ENCODE data around the gene EED.
A peak's percentile ranks its signal among the peaks of the same experiment; 100 is the strongest.

EED gene, protein sequence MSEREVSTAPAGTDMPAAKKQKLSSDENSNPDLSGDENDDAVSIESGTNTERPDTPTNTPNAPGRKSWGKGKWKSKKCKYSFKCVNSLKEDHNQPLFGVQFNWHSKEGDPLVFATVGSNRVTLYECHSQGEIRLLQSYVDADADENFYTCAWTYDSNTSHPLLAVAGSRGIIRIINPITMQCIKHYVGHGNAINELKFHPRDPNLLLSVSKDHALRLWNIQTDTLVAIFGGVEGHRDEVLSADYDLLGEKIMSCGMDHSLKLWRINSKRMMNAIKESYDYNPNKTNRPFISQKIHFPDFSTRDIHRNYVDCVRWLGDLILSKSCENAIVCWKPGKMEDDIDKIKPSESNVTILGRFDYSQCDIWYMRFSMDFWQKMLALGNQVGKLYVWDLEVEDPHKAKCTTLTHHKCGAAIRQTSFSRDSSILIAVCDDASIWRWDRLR

DNA sequence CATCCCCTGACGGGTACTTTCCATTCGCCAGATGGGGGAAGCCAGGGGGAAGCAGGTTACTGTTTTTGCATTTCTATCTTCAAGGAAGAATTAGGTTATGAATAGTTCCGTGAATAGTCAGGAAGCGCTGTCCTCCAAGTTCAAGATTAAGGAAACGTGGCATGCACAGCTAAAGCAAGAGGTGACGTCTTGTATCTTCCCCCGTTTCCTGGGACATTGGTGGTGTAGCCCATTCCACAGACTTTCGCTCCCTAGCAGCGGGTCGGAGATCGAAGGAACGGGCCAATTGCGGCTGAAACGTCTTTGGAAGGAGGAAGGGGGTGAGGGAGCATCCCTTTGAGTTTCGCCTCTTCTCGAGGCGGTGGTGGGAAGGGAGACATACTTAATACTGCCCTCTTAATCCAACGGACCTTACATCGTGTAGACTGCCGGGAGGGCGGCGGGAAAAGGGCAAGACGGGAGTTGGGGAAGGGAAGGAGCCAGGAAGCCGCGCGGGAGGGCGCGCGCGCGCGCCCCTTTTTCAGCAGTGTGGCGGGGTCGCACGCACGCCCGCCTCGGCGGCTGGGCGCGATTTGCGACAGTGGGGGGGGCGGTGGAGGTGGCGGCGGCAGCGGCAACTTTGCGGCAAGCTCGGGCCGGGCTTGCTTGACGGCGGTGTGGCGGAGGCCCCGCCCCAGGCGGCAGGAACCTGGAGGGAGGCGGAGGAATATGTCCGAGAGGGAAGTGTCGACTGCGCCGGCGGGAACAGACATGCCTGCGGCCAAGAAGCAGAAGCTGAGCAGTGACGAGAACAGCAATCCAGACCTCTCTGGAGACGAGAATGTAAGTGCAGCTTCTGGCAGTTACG is at the start of gene EED:
TSS of gene EED (plus strand) at position 232 of the 847 bp plus-strand sequence. CDS start at position 709, 477 bp downstream.
- peaks cover 24% of the 10 kb centered on the region for H3K4me1 Mint-ChIP-seq
- H3K27ac Mint-ChIP-seq: no peak within 1 kb of the TSS
- no peaks in the 10 kb centered on the region for H3K27me3 Mint-ChIP-seq
- peak; percentile 96 for DNase-seq
- no peaks in the 10 kb centered on the region for H3K9me3 Mint-ChIP-seq
- CTCF ChIA-PET: interaction anchor here (1.5 kb wide), 1 partner anchor 51 kb away, joined by 5 read pairs; no protein-coding TSS in a partner anchor
- peaks cover 7% of the 10 kb centered on the region for H3K36me3 Mint-ChIP-seq
- H3K4me3 Mint-ChIP-seq: no peak within 1 kb of the TSS

DNA sequence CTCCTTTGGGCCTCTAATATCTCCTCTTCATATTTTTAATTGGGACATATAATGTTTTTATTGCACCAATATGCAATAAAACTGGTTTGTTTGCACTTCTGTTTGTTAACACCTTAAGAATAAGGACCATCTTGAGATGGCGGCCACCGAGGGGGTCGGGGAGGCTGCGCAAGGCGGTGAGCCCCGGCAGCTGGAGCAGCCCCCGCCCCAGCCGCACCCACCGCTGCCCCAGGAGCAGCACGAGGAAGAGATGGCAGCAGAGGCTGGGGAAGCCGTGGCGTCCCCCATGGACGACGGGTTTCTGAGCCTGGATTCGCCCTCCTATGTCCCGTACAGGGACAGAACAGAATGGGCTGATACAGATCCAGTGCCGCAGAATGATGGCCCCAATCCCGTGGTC is 49.6 kb upstream of the EED start:
- Mint-ChIP-seq H3K27ac (no peak overlapping the region), H3K9me3 (peaks cover 1% of the 10 kb centered on the region), H3K4me3 (no peak overlapping the region), H3K27me3 (peaks cover 5% of the 10 kb centered on the region), H3K36me3 (peaks cover 6% of the 10 kb centered on the region), H3K4me1 (peaks cover 25% of the 10 kb centered on the region)
- DNase-seq: no peak
- CTCF ChIA-PET: interaction anchor here (0.6 to 3.3 kb wide), 9 partner anchors 9 to 340 kb away, joined by 3 to 67 read pairs (median 9); partner anchors contain the start of genes CCDC83 and PICALM

DNA sequence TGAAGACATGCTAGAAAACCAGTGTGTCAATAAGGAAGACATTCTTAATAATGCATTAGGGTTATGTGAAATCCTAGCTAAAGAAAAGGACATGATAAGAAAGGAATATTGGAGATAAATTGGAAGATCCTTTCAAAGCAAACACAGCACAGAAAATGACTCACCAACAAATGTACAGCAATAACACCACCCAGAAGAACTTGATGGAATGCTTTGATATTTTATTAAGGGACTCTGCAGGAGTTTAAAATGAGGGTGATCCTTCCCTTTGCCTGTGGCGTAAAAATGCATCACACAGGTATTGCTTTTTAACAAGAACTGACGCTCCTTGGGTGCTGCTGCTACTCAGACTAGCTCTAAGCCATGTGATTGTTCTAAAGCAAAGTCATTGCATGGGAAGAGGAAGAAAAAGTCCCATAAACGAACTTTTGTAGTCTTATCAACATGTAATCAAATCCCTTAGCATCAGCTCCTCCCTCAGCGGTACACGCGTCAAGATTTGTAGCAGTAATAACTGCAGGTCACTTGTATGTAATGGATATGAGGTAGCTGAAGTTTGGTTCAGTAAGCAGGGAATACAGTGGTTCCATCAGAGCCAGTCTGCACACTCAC is 48.4 kb upstream of the EED start:
- CTCF ChIA-PET: interaction anchor here (0.5 to 2.3 kb wide), 8 partner anchors 13 to 570 kb away, joined by 3 to 16 read pairs (median 4); no protein-coding TSS in a partner anchor
- peaks cover 5% of the 10 kb centered on the region for H3K27me3 Mint-ChIP-seq
- no peak for DNase-seq
- peaks cover 6% of the 10 kb centered on the region for H3K36me3 Mint-ChIP-seq
- no peak overlapping the region for H3K4me3 Mint-ChIP-seq
- H3K4me1 Mint-ChIP-seq: peaks cover 25% of the 10 kb centered on the region
- no peak overlapping the region for H3K27ac Mint-ChIP-seq
- H3K9me3 Mint-ChIP-seq: peaks cover 1% of the 10 kb centered on the region

DNA sequence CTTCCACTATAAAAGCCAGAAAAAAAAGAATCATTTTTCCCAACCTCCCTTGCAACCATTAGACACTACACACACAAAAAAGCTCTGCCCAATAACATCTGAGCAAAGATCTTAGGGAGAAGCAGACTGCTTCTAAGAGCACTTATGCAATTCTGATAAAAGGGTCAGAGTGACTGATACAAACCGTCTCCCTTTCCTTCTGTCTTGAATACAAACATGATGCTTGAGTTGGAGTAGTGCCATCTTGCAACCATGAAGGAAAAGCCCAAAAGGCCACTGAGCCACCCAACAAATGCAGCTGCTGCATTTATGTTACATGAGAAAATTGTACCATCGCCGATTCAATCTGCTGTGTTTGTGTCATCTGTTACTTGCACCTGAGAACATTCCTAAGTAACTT is 47.6 kb upstream of the EED start:
- Mint-ChIP-seq H3K27ac (no peak overlapping the region), H3K36me3 (peaks cover 6% of the 10 kb centered on the region), H3K4me3 (no peak overlapping the region), H3K9me3 (peaks cover 1% of the 10 kb centered on the region), H3K27me3 (peaks cover 5% of the 10 kb centered on the region), H3K4me1 (peaks cover 22% of the 10 kb centered on the region)
- no peak for DNase-seq
- CTCF ChIA-PET: interaction anchor here (0.8 to 2.3 kb wide), 5 partner anchors 18 to 155 kb away, joined by 3 to 16 read pairs (median 4); no protein-coding TSS in a partner anchor

DNA sequence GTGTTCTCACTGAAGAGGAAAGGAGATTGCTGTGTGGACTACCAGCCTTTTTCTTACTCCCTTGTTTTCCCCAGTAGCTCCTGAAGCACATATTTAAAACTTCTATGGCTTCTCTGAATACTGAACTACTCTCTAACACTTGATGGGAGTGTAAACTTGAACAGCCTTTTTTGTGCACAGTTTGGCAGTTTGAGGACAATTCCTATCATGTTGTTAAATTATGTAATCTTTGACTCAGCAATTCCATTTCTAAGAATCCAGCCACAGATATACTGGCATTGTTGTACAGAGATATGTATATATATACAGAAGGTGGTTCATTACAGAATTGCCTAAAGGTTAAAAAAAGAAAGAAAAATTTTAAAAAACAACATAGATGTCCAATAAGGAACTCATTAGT is 47.1 kb upstream of the EED start:
- no peak for DNase-seq
- peaks cover 5% of the 10 kb centered on the region for H3K27me3 Mint-ChIP-seq
- H3K4me3 Mint-ChIP-seq: no peak overlapping the region
- H3K4me1 Mint-ChIP-seq: peaks cover 18% of the 10 kb centered on the region
- no peak overlapping the region for H3K27ac Mint-ChIP-seq
- peaks cover 1% of the 10 kb centered on the region for H3K9me3 Mint-ChIP-seq
- CTCF ChIA-PET: interaction anchor here (1.4 to 2.3 kb wide), 3 partner anchors 15 to 155 kb away, joined by 4 to 16 read pairs (median 5); no protein-coding TSS in a partner anchor
- H3K36me3 Mint-ChIP-seq: peaks cover 6% of the 10 kb centered on the region

DNA sequence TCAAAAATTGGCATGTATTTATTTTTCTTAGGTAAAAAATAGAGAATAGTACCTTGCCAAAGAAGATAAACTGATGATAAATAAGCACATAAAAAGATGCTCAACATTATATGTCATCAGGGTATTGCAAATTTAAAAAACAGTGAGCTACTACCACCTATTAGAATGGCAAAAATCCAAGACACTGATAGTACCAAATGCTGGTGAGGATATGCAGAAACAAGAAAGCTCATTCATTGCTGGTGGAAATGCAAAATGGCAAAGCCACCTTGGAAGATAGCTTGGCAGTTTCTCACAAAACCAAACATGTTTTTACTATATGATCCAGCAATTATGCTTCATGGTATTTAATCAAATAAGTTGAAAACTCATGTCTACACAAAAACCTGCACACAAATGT is 46.4 kb upstream of the EED start:
- no peak overlapping the region for H3K4me3 Mint-ChIP-seq
- CTCF ChIA-PET: interaction anchor here (0.6 to 1.4 kb wide), 3 partner anchors 14 to 188 kb away, joined by 3 to 5 read pairs (median 4); no protein-coding TSS in a partner anchor
- DNase-seq: no peak
- peaks cover 5% of the 10 kb centered on the region for H3K27me3 Mint-ChIP-seq
- peaks cover 1% of the 10 kb centered on the region for H3K36me3 Mint-ChIP-seq
- no peak overlapping the region for H3K27ac Mint-ChIP-seq
- peaks cover 1% of the 10 kb centered on the region for H3K9me3 Mint-ChIP-seq
- H3K4me1 Mint-ChIP-seq: peaks cover 11% of the 10 kb centered on the region

DNA sequence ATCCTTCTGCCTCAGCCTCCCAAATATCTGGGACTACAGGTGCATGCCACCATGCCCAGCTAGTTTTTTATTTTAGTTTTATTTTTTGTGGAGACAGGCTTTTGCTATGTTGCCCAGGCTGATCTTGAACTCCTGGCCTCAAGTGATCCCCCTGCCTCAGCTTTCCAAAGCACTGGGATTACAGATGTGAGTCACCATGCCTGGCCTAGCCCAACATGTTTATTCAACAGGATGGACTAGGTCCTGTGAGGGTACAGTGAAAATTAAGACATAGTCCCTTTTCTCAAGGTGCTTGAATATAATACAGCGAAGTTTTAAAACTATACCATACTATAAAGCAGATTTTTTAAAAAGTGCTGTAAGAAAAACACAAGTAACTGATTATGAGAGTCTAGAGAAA is 45.2 kb upstream of the EED start:
- no peaks in the 10 kb centered on the region for H3K27me3 Mint-ChIP-seq
- DNase-seq: no peak
- H3K9me3 Mint-ChIP-seq: no peaks in the 10 kb centered on the region
- no peaks in the 10 kb centered on the region for H3K36me3 Mint-ChIP-seq
- H3K27ac Mint-ChIP-seq: no peak overlapping the region
- CTCF ChIA-PET: no interaction called here
- no peak overlapping the region for H3K4me3 Mint-ChIP-seq
- H3K4me1 Mint-ChIP-seq: peaks cover 8% of the 10 kb centered on the region

DNA sequence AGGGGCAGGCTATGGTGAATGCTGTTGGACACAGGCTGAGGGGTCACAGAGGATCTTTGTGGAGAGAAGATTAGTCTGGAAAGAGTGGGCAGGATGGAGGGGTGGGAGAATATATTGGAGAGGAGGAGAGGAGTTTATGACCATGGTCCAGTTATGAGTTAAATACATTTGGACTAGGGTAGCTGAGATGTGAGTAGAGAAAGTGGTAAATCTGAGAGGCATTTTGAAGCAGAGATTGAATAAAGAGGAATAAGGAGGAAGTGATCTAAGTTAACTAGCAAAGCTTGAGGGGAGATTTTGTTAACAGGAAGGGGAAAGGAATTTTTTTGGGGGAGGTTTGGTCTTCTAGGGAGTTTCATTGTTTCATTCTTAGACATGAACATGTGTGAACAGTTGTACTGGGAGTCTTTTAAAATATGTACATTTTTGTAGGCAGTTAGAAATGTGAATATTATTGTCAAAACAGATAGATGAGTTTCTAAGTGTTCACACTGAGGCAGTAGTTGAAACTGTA is 43.1 kb upstream of the EED start:
- DNase-seq: no peak
- no peaks in the 10 kb centered on the region for H3K36me3 Mint-ChIP-seq
- no peaks in the 10 kb centered on the region for H3K27me3 Mint-ChIP-seq
- peaks cover 5% of the 10 kb centered on the region for H3K4me1 Mint-ChIP-seq
- H3K4me3 Mint-ChIP-seq: no peak overlapping the region
- H3K27ac Mint-ChIP-seq: no peak overlapping the region
- H3K9me3 Mint-ChIP-seq: no peaks in the 10 kb centered on the region
- CTCF ChIA-PET: interaction anchor here (1.0 to 4.2 kb wide), 4 partner anchors 8 to 160 kb away, joined by 3 to 29 read pairs (median 8); no protein-coding TSS in a partner anchor

DNA sequence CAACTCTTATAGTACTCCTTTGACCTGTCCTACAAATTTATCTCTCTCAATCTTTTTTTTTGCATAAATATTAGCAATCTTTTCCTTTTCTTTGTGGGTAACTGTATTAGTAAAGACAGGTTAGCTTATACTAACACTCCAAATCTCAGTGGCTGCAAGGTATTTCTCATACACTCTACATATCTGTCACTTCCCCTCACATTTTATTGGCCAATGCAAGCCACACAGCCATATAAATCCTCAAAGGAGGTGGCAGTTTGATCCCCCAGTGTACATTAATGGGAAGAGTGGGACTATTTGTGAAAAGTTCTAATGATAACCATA is 42.6 kb upstream of the EED start:
- Mint-ChIP-seq H3K27ac (no peak overlapping the region), H3K4me1 (peaks cover 5% of the 10 kb centered on the region), H3K4me3 (no peak overlapping the region), H3K36me3 (no peaks in the 10 kb centered on the region), H3K9me3 (no peaks in the 10 kb centered on the region), H3K27me3 (no peaks in the 10 kb centered on the region)
- DNase-seq: peak; percentile 29
- CTCF ChIA-PET: interaction anchor here (1.0 to 4.2 kb wide), 5 partner anchors 8 to 133 kb away, joined by 3 to 29 read pairs (median 4); partner anchors contain the start of gene PICALM

DNA sequence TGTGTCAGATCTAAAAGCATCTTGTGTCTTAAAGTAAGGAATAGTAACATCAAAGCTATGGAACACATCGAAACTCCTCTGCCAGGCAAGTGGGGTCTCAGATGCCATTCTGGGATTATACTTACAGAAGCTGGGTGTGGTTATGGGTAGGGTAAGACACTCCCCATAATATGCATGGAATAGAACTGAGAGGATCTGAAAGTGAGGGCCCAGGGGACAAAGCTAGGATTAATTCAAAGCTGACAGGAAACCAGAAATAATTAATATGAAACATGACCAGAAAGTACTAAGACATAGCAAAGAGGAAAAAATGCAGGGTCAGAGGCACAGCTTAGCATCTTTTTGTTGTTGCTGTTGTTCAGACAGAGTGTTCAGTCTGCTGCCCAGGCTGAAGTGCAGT is 40.2 kb upstream of the EED start:
- CTCF ChIA-PET: interaction anchor here (1.1 to 4.2 kb wide), 4 partner anchors 11 to 349 kb away, joined by 4 to 29 read pairs (median 6); partner anchors contain the start of gene CCDC83
- Mint-ChIP-seq H3K27me3 (no peaks in the 10 kb centered on the region), H3K4me1 (peaks cover 5% of the 10 kb centered on the region), H3K36me3 (no peaks in the 10 kb centered on the region), H3K4me3 (no peak overlapping the region), H3K9me3 (no peaks in the 10 kb centered on the region), H3K27ac (no peak overlapping the region)
- DNase-seq: no peak

DNA sequence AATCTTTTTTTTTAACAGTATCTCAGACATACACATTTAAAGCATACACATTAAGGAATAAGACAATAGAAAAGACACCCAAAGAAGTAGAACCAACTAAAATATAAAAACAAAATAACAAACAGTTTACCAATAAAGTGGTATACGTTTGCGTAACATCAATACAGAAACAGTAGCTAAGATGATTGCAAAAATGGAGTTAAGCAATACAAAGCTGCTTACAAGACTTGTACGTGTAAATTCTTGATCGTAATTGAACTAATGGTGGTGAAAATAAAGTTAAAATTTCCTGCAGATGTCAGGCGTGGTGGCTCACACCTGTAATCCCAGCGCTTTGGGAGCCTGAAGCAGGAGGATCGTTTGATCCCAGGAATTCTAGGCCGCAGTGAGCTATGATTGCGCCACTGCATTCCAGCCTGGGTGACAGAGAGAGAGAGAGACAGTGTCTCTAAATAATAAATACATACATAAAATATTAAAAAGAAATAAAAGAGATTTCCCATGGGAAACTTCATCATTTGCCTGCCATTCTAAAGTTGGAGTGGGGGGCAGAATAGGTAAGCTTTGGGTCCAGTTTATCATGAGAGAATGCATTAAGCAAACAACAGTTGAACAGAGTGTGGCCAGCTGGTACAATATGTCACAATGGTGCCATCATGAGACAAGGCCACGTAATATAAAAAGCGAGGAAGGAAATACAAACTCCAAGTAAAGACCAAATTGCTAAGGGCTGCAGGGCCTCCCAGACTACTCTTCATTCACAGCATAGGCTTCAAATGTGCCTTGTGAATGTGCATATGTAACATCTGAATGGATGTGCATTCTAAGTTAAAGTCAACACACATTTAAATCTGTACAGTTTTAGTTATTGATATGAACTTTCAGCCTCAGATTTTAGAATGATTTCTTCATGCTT is 38.9 kb upstream of the EED start:
- Mint-ChIP-seq H3K36me3 (no peaks in the 10 kb centered on the region), H3K27me3 (no peaks in the 10 kb centered on the region), H3K9me3 (no peaks in the 10 kb centered on the region), H3K4me3 (no peak overlapping the region), H3K27ac (no peak overlapping the region), H3K4me1 (peaks cover 5% of the 10 kb centered on the region)
- no peak for DNase-seq
- CTCF ChIA-PET: interaction anchor here (0.7 to 4.2 kb wide), 5 partner anchors 12 to 164 kb away, joined by 3 to 29 read pairs (median 4); no protein-coding TSS in a partner anchor

DNA sequence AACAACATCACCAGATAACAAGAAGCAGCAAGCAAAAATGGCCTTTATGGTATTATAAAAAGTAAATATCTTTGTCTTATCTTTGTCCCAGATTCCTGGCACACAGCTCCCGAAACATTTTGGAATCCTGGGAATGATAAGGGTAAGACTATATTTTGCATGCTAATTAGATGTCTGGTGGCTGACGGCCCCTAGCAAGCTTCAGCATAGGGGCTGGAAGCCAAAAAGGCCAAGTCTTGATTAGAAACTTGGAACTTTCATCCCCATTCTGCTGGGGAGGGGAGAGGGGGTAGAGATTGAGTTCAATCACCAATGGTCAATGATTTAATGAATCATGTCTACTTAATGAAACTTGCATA is 38.2 kb upstream of the EED start:
- no peaks in the 10 kb centered on the region for H3K36me3 Mint-ChIP-seq
- H3K9me3 Mint-ChIP-seq: no peaks in the 10 kb centered on the region
- H3K27ac Mint-ChIP-seq: no peak overlapping the region
- CTCF ChIA-PET: interaction anchor here (0.7 to 2.3 kb wide), 4 partner anchors 13 to 165 kb away, joined by 3 to 5 read pairs (median 4); no protein-coding TSS in a partner anchor
- peaks cover 5% of the 10 kb centered on the region for H3K4me1 Mint-ChIP-seq
- no peak overlapping the region for H3K4me3 Mint-ChIP-seq
- no peak for DNase-seq
- no peaks in the 10 kb centered on the region for H3K27me3 Mint-ChIP-seq

DNA sequence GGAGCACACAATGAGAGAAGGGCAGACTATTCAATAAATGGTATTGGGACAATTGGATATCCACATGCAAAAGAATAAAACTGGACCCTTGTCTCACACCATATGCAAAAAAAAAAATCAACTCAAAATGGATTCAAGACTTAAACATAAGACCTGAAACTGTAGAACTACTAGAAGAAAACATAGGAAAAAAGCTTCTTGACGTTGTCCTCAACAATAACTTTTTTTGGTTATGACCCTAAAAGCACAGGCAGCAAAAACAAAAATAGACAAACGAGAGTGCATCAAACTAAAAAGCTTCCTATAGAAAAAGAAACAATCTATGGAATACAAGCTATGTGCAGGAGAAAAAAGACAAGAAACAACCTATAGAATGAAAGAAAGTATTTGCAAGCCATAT is 37.1 kb upstream of the EED start:
- no peak overlapping the region for H3K27ac Mint-ChIP-seq
- no peaks in the 10 kb centered on the region for H3K36me3 Mint-ChIP-seq
- no peak overlapping the region for H3K4me3 Mint-ChIP-seq
- H3K4me1 Mint-ChIP-seq: peaks cover 5% of the 10 kb centered on the region
- no peaks in the 10 kb centered on the region for H3K27me3 Mint-ChIP-seq
- CTCF ChIA-PET: interaction anchor here (2.3 kb wide), 1 partner anchor 14 kb away, joined by 5 read pairs; no protein-coding TSS in a partner anchor
- no peaks in the 10 kb centered on the region for H3K9me3 Mint-ChIP-seq
- no peak for DNase-seq
